Activated CD8-positive, alpha-beta memory T cell treated with anti-CD3 and anti-CD28 coated beads for 48 hours (primary cell): ENCODE measurements around the gene C16orf54.
A peak's percentile ranks its signal among the peaks of the same experiment; 100 is the strongest.
"Not testable (repeated sequence)": the region's sequence is repeated elsewhere in the genome, so short reads cannot be mapped to it uniquely, and the experiment has no call there.

Source experiments
- DNase-seq, 3 experiments: peaks; one replicate each; pipeline ENCODE4 v3.0.0-alpha.2; 2020; ENCODE audit warnings: low read depth in 2 of 3, low spot score in 2 of 3

Gene C16orf54, protein sequence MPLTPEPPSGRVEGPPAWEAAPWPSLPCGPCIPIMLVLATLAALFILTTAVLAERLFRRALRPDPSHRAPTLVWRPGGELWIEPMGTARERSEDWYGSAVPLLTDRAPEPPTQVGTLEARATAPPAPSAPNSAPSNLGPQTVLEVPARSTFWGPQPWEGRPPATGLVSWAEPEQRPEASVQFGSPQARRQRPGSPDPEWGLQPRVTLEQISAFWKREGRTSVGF

DNA sequence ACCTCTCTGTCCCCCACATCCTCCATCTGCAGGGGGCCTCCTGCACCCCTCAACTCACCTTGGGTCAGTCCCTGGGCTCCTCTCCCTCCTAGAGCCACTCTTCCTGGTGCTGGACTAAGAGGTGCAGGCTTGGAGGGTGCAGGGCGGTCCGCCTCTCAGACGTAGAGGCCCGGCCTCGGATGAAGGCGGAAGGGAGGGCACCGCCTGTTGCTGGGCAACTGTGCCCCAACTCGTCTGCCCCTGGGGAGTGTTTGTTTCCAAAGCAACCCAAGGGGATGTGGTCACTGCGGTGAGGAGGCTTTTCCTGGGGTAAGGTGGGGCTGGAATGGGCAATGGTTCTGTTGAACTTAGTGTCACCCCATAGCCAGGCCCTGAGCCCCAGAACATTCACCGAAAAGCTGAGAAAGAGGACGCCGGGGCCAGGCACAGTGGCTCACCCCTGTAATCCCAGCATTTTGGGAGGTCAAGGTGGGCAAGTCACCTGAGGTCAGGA lies at the start of gene C16orf54:
Gene C16orf54 (minus strand): TSS at position 138 of the 493 bp plus-strand sequence. CDS start 1,039 bp downstream, outside the sequence.
- peak; percentile 73 to 79 (median 76) for DNase-seq

GRCh38 chr16:29794231-29794710 lies 48.5 kb upstream of the C16orf54 start:
- DNase-seq, result no peak

GRCh38 chr16:29793153-29793552 lies 47.4 kb upstream of the C16orf54 start:
- not testable (repeated sequence) for DNase-seq

GRCh38 chr16:29791845-29792807 lies 46.3 kb upstream of the C16orf54 start:
- DNase-seq, result no peak

GRCh38 chr16:29790949-29791844 lies 45.4 kb upstream of the C16orf54 start:
- DNase-seq, result no peak

DNA sequence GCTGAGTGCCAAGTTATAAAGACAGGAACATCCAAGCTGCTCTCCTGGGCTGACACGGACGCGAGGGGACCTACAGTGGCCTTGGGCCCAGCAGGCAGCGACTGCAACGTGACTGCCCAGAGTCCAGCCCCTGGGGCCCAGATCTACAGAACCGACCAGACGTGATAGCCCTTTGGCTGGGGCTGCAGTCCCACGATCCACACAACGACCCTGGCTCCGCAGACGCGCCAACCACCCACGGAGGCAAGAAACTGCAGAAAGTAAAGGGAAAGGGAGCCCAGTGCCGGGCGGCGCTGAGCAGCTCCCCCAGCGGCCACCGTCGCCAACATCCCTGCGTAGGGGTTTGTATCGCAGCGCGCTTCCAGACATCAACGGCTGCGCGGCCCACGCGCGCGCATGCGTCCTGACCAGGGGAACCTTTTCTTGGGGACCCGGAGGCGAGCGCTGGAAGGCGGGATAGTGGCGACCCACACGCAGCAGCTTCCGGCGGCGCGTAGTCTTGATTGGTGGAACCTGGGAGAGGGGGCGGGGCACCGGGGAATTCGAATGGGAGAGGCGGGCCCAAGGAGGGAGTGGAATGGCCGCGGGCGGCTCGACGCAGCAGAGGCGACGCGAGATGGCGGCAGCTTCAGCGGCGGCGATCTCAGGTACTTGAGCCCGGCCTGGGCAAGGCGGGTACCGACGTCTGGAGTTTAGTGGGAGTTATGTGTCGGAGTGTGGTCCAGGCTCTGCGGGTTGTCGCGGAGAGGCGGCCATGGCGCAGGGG lies 44.6 kb upstream of the C16orf54 start, which contains the start of gene KIF22:
Gene KIF22 (plus strand): TSS at position 569 of the 766 bp plus-strand sequence. CDS start 9 bp downstream, at position 578.
- peak; percentile 99 to 100 (median 100) for DNase-seq

GRCh38 chr16:29789775-29790182 lies 44.0 kb upstream of the C16orf54 start:
- peak in 1 of 3 experiments; percentile 8 for DNase-seq

- not testable (repeated sequence) for DNase-seq
These were observed 41.4 kb upstream of the C16orf54 start for GRCh38 chr16:29787155-29787554.

DNA sequence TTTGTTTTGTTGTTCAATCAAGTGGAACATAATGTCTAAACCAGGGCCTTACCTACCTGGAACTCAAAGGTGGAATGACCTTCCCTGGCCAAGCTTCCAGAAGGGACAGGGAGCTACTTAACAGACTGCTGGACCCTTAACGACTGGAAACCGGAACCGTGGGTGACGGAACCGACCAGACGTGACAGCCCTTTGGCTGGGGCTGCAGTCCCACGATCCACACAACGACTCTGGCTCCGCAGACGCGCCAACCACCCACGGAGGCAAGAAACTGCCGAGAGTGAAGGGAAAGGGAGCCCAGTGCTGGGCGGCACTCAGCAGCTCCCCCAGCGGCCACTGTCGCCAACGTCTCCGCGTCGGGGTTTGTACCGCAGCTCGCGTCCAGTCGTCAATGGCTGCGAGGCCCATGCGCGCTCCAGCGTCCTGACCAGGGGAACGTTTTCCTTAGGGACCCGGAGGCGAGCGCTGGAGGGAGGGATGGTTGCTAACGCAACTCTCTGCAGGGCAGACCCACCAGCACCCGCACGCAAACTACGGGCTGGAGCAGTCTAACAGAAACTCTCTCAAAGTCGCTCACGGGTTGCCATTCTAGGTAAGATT lies 39.2 kb upstream of the C16orf54 start:
- peak; percentile 45 to 63 (median 48) for DNase-seq

DNA sequence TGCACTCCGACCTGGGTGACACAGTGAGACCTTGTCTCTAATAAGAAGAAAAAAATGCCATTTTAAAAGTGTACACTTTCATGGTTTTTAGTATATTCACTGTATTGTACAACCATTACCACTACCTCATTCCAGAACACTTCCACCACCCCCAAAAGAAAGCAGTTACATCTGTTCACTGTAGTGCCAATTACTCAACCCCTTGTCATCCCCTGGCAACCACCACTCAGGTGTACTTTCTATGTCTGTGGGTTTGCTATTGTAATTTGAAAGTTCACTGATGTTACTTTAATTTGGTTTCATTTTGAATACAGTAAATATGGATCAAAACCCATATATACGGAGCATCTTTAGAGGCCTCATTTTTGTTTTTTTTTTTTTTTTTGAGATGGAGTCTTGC lies 38.4 kb upstream of the C16orf54 start:
- DNase-seq, result no peak

DNA sequence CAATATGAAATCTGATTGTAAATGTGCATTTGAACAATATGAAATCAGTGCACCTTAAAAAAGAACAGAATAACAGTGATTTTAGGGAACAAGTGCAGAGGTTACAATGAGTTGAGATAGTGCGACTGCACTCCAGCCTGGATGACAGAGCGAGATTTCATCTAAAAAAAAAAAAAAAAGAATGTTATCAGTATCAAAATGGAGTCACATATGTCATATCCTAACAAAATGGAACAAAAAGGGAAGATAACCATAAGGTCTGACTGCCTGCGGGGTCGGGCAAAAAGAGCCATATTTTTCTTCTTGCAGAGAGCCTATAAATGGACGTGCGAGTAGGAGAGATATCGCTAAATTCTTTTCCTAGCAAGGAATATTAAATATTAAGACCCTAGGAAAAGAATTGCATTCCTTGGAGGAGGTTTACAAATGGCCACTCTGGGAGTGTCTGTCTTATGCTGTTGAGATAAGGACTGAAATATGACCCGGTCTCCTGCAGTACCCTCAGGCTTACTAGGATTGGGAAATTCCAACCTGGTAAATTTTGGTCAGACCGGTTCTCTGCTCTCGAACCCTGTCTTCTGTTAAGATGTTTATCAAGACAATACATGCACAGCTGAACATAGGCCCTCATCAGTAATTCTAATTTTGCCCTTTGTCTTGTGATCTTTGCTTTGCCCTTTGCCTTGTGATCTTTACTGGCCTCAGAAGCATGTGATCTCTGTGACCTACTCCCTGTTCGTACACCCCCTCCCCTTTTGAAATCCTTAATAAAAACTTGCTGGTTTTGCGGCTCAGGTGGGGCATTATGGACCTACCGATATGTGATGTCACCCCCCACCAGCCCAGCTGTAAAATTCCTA lies 37.5 kb upstream of the C16orf54 start:
- not testable (repeated sequence) for DNase-seq

- DNase-seq, result no peak
These were observed 33.7 kb upstream of the C16orf54 start for GRCh38 chr16:29779474-29779873.

- no peak for DNase-seq
These were observed 32.0 kb upstream of the C16orf54 start, which contains the start of gene ZG16 for GRCh38 chr16:29777576-29778350. Gene ZG16 (plus strand): TSS chr16:29778256. CDS start chr16:29779267, 1,011 bp downstream.

- no peak for DNase-seq
These were observed 30.1 kb upstream of the C16orf54 start for GRCh38 chr16:29775742-29776408.

GRCh38 chr16:29774730-29775129 lies 28.9 kb upstream of the C16orf54 start:
- DNase-seq, result no peak

- not testable (repeated sequence) for DNase-seq
These were observed 26.5 kb upstream of the C16orf54 start for GRCh38 chr16:29772330-29772729.
